ENCODE results near the gene CHMP1B.
A peak's percentile ranks its signal among the peaks of the same experiment; 100 is the strongest.
"Not testable (repeated sequence)": the region's sequence is repeated elsewhere in the genome, so short reads cannot be mapped to it uniquely, and the experiment has no call there.

CHMP1B gene

GRCh38 chr18:11872479-11873136 lies 21.4 kb downstream of the CHMP1B start:
- no peak for DNase-seq

GRCh38 chr18:11873670-11874340 lies 22.6 kb downstream of the CHMP1B start:
- no peak for DNase-seq

- no peak for DNase-seq
These were observed 23.5 kb downstream of the CHMP1B start for GRCh38 chr18:11874676-11875075.

- DNase-seq, result no peak
These were observed 26.4 kb downstream of the CHMP1B start for GRCh38 chr18:11877497-11878135.

- DNase-seq, result no peak
These were observed 29.5 kb downstream of the CHMP1B start for GRCh38 chr18:11880586-11881304.

GRCh38 chr18:11882636-11883035 lies 31.4 kb downstream of the CHMP1B start:
- no peak for DNase-seq

GRCh38 chr18:11883153-11883552 lies 31.9 kb downstream of the CHMP1B start:
- peak; percentile 6 for DNase-seq

GRCh38 chr18:11884396-11885030 lies 33.3 kb downstream of the CHMP1B start:
- no peak for DNase-seq

- no peak for DNase-seq
These were observed 34.2 kb downstream of the CHMP1B start for GRCh38 chr18:11885278-11885947.

- no peak for DNase-seq
These were observed 35.4 kb downstream of the CHMP1B start for GRCh38 chr18:11886577-11887110.

GRCh38 chr18:11887328-11888128 lies 36.3 kb downstream of the CHMP1B start:
- no peak for DNase-seq

- no peak for DNase-seq
These were observed 37.5 kb downstream of the CHMP1B start for GRCh38 chr18:11888726-11889125.

GRCh38 chr18:11889284-11889683 lies 38.1 kb downstream of the CHMP1B start:
- no peak for DNase-seq

- no peak for DNase-seq
These were observed 40.5 kb downstream of the CHMP1B start for GRCh38 chr18:11891737-11892136.

- not testable (repeated sequence) for DNase-seq
These were observed 41.2 kb downstream of the CHMP1B start for GRCh38 chr18:11892438-11892837.

GRCh38 chr18:11897781-11898180 lies 46.6 kb downstream of the CHMP1B start:
- no peak for DNase-seq

GRCh38 chr18:11899063-11899462 lies 47.9 kb downstream of the CHMP1B start:
- DNase-seq, result no peak

GRCh38 chr18:11901826-11902438 lies 50.7 kb downstream of the CHMP1B start:
- DNase-seq, result no peak

- DNase-seq, result no peak
These were observed 51.5 kb downstream of the CHMP1B start for GRCh38 chr18:11902522-11903292.

All from CD4-positive, alpha-beta T cell treated with Interferon gamma for 1 hour (primary cell).